BLaER1 treated with 17β-estradiol and CSF1 and Interleukin-3, amounts not matched to agents 10 nM and 100 nM (cell line): Measurements from ENCODE around the gene ADAM11.
"Not testable (repeated sequence)": the region's sequence is repeated elsewhere in the genome, so short reads cannot be mapped to it uniquely, and the experiment has no call there.

Experiments used
- H3K27ac ChIP-seq, 11 experiments: shearing (Covaris generic); formaldehyde crosslinking; 2 replicates each; pipeline ENCODE4 v1.8.1; 2022
- H3K27me3 ChIP-seq, 11 experiments: shearing (Covaris generic); formaldehyde crosslinking; 2 replicates each; pipeline ENCODE4 v1.8.1; 2022
- H3K36me3 ChIP-seq, 11 experiments: shearing (Covaris generic); formaldehyde crosslinking; 2 replicates each; pipeline ENCODE4 v1.8.1; 2022
- H3K4me1 ChIP-seq, 10 experiments: shearing (Covaris generic); formaldehyde crosslinking; 2 replicates each; pipeline ENCODE4 v1.8.1; 2022
- H3K4me2 ChIP-seq, 11 experiments: shearing (Covaris generic); formaldehyde crosslinking; 2 replicates each; pipeline ENCODE4 v1.8.1; 2022
- H3K4me3 ChIP-seq, 10 experiments: shearing (Covaris generic); formaldehyde crosslinking; 2 replicates each; pipeline ENCODE4 v1.8.1; 2022
- H3K9ac ChIP-seq, 11 experiments: shearing (Covaris generic); formaldehyde crosslinking; 2 replicates each; pipeline ENCODE4 v1.8.1; 2022
- H3K9me3 ChIP-seq, 11 experiments: shearing (Covaris generic); formaldehyde crosslinking; replicated peaks in 1 of 11; 2 replicates each; pipeline ENCODE4 v1.8.1; 2022
- H4K20me1 ChIP-seq, 11 experiments: shearing (Covaris generic); formaldehyde crosslinking; 2 replicates each; pipeline ENCODE4 v1.8.1; 2022
- Cebpa-rat ChIP-seq, 11 experiments: shearing (Covaris generic); IDR thresholded peaks; 2 replicates each; pipeline ENCODE4 v1.8.1; 2022

Gene ADAM11

GRCh38 chr17:44738214-44738906 lies 20.4 kb upstream of the ADAM11 start:
- TF ChIP-seq Cebpa-rat (IDR thresholded peaks at IDR 0.05): no peak
- Histone ChIP-seq H3K27me3 (no peaks in the 10 kb centered on the region), H3K4me2 (no peak overlapping the region), H3K27ac (no peak overlapping the region), H4K20me1 (peaks cover 0 to 8% (median 0%) of the 10 kb centered on the region in 11 experiments; a peak in 3 of 22 replicates), H3K36me3 (peaks cover 16 to 100% (median 68%) of the 10 kb centered on the region in 11 experiments; a peak in 21 of 22 replicates), H3K9me3 (no peaks in the 10 kb centered on the region), H3K9ac (no peak overlapping the region), H3K4me1 (peaks cover 0 to 10% (median 5%) of the 10 kb centered on the region in 10 experiments; a peak in 9 of 20 replicates), H3K4me3 (no peak overlapping the region)

DNA sequence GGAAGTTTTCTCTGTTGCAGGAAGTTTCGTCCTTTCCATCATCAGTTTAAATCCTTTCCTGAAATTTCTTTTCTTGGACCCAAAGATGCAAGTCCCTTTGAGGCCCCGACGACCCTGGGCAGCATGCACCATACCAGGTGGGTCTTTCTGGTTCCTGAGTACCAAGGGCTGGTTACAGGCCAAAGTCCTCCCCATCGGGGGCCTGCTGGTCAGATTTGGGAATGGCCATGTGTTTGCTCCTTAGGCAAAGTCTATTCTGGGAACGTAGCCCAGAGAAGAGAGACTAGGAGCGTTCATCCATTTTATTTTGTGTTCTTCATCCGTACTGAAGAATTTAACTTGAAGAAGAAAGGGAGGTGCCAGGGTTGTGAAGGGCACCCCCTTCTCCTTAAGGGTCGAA lies 17.5 kb upstream of the ADAM11 start:
- Histone ChIP-seq H3K36me3 (peaks cover 16 to 96% (median 57%) of the 10 kb centered on the region in 11 experiments; a peak in 21 of 22 replicates), H3K9ac (no peak overlapping the region), H3K9me3 (no peaks in the 10 kb centered on the region), H3K4me1 (peaks cover 0 to 4% (median 0%) of the 10 kb centered on the region in 10 experiments; a peak in 1 of 20 replicates), H3K4me2 (no peak overlapping the region), H3K4me3 (no peak overlapping the region), H4K20me1 (peaks cover 0 to 8% (median 0%) of the 10 kb centered on the region in 11 experiments; a peak in 3 of 22 replicates), H3K27me3 (no peaks in the 10 kb centered on the region), H3K27ac (no peak overlapping the region)
- no peak for TF ChIP-seq Cebpa-rat (IDR thresholded peaks at IDR 0.05)

DNA sequence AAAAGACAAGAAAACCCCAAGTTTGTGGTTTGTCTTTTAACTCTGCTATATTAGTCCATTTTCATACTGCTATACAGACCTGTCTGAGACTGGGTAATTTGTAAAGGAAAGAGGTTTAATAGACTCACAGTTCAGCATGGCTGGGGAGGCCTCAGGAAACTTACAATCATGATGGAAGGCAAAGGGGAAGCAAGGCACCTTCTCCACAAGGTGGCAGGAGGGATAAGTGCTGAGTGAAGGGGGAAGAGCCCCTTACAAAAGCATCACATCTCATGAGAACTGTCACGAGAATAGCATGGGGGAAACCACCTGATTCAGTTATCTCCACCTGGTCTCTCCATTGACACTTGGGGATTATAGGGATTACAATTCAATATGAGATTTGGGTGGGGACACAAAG lies 13.5 kb upstream of the ADAM11 start:
- peaks cover 0 to 19% (median 0%) of the 10 kb centered on the region in 11 experiments; a peak in 4 of 22 replicates for H4K20me1 ChIP-seq

GRCh38 chr17:44745738-44746137 lies 13.1 kb upstream of the ADAM11 start:
- H3K4me3 ChIP-seq, H3K4me2 ChIP-seq, H3K9ac ChIP-seq, H3K9me3 ChIP-seq, H3K27ac ChIP-seq, H3K27me3 ChIP-seq: not testable (repeated sequence)
- peaks cover 0 to 23% (median 0%) of the 10 kb centered on the region in 11 experiments; a peak in 4 of 22 replicates for H4K20me1 ChIP-seq
- peaks cover 0 to 13% (median 8%) of the 10 kb centered on the region in 10 experiments; a peak in 10 of 20 replicates for H3K4me1 ChIP-seq
- peaks cover 29 to 96% (median 66%) of the 10 kb centered on the region in 11 experiments for H3K36me3 ChIP-seq

More for the DNA sequence above, 13.5 kb upstream of the ADAM11 start:
- H3K4me1 ChIP-seq: peaks cover 0 to 13% (median 8%) of the 10 kb centered on the region in 10 experiments; a peak in 10 of 20 replicates
- no peak overlapping the region for H3K4me2 ChIP-seq
- no peaks in the 10 kb centered on the region for H3K9me3 ChIP-seq
- no peak overlapping the region for H3K9ac ChIP-seq
- peaks cover 29 to 96% (median 62%) of the 10 kb centered on the region in 11 experiments for H3K36me3 ChIP-seq
- H3K4me3 ChIP-seq: no peak overlapping the region
- H3K27ac ChIP-seq: no peak overlapping the region
- H3K27me3 ChIP-seq: no peaks in the 10 kb centered on the region
- TF ChIP-seq Cebpa-rat (IDR thresholded peaks at IDR 0.05): no peak

- Histone ChIP-seq H3K9ac (peak overlapping the region in 3 of 11 experiments; percentile 5 to 31 (median 17); a peak in 3 of 22 replicates), H3K27ac (no peak overlapping the region), H3K9me3 (no peaks in the 10 kb centered on the region), H3K27me3 (no peaks in the 10 kb centered on the region), H4K20me1 (peaks cover 0 to 35% (median 0%) of the 10 kb centered on the region in 11 experiments; a peak in 4 of 22 replicates), H3K4me3 (no peak overlapping the region), H3K4me1 (peaks cover 0 to 13% (median 8%) of the 10 kb centered on the region in 10 experiments; a peak in 10 of 20 replicates), H3K4me2 (peak overlapping the region in 2 of 11 experiments; percentile 4 to 27; a peak in 2 of 22 replicates), H3K36me3 (peaks cover 21 to 94% (median 66%) of the 10 kb centered on the region in 11 experiments)
- TF ChIP-seq Cebpa-rat (IDR thresholded peaks at IDR 0.05): no peak
Observed at GRCh38 chr17:44747566-44747965, 11.2 kb upstream of the ADAM11 start.

GRCh38 chr17:44749076-44749979 lies 9.5 kb upstream of the ADAM11 start:
- peaks cover 0 to 48% (median 0%) of the 10 kb centered on the region in 11 experiments; a peak in 4 of 22 replicates for H4K20me1 ChIP-seq
- no peaks in the 10 kb centered on the region for H3K9me3 ChIP-seq
- peaks cover 0 to 13% (median 8%) of the 10 kb centered on the region in 10 experiments; a peak in 12 of 20 replicates for H3K4me1 ChIP-seq
- H3K4me2 ChIP-seq: no peak overlapping the region
- H3K9ac ChIP-seq: no peak overlapping the region; a peak in 1 of 22 replicates
- no peak for TF ChIP-seq Cebpa-rat (IDR thresholded peaks at IDR 0.05)
- H3K4me3 ChIP-seq: no peak overlapping the region
- H3K27ac ChIP-seq: no peak overlapping the region
- peaks cover 21 to 86% (median 54%) of the 10 kb centered on the region in 11 experiments for H3K36me3 ChIP-seq
- H3K27me3 ChIP-seq: no peaks in the 10 kb centered on the region

GRCh38 chr17:44749980-44750318 lies 8.8 kb upstream of the ADAM11 start:
- Histone ChIP-seq H3K9ac (no peak overlapping the region), H3K4me1 (peaks cover 0 to 13% (median 8%) of the 10 kb centered on the region in 10 experiments; a peak in 12 of 20 replicates), H3K4me3 (no peak overlapping the region), H3K4me2 (no peak overlapping the region), H3K36me3 (peaks cover 21 to 80% (median 54%) of the 10 kb centered on the region in 11 experiments), H3K27me3 (no peaks in the 10 kb centered on the region), H4K20me1 (peaks cover 0 to 48% (median 0%) of the 10 kb centered on the region in 11 experiments; a peak in 4 of 22 replicates), H3K9me3 (no peaks in the 10 kb centered on the region), H3K27ac (no peak overlapping the region)
- TF ChIP-seq Cebpa-rat (IDR thresholded peaks at IDR 0.05): no peak

DNA sequence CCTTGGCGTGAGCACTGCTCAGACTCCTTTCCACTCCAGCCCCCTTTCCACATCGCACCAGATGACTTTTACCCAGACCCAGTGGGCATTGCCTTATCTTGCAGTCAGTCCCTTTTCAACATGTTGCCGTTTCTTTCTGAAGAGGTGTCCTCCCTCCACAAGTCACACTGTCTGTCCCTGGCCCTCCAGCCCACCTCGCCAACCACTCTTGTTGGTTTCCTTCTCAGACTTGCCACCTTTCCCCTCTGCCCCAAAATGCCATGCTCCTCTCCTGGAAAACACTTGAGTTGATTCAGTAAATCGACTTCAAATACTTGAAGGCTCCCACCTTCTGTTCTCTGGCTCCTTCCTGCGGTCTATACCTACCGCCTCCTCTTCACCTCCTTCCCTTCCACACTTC lies 7.5 kb upstream of the ADAM11 start:
- Histone ChIP-seq H3K27ac (no peak overlapping the region), H3K4me3 (no peak overlapping the region), H4K20me1 (peaks cover 0 to 48% (median 0%) of the 10 kb centered on the region in 11 experiments; a peak in 4 of 22 replicates), H3K4me2 (no peak overlapping the region), H3K9me3 (no peaks in the 10 kb centered on the region), H3K36me3 (peaks cover 21 to 69% (median 54%) of the 10 kb centered on the region in 11 experiments), H3K27me3 (0 out of 22 replicates have a peak, but pooled peaks cover 0 to 2% (median 0%) of the 10 kb centered on the region in 11 experiments), H3K4me1 (peaks cover 0 to 13% (median 8%) of the 10 kb centered on the region in 10 experiments; a peak in 12 of 20 replicates), H3K9ac (no peak overlapping the region)
- TF ChIP-seq Cebpa-rat (IDR thresholded peaks at IDR 0.05): no peak
